Activated T-cell treated with anti-CD3 and anti-CD28 coated beads for 1 hour (primary cell): ENCODE measurements around the gene TACSTD2.
"Not testable (repeated sequence)": the region's sequence is repeated elsewhere in the genome, so short reads cannot be mapped to it uniquely, and the experiment has no call there.

Experiments used
- DNase-seq: peaks from one replicate; pipeline ENCODE4 v3.0.0-alpha.2; 2020; ENCODE audit warnings: low read depth

The TACSTD2 gene, protein sequence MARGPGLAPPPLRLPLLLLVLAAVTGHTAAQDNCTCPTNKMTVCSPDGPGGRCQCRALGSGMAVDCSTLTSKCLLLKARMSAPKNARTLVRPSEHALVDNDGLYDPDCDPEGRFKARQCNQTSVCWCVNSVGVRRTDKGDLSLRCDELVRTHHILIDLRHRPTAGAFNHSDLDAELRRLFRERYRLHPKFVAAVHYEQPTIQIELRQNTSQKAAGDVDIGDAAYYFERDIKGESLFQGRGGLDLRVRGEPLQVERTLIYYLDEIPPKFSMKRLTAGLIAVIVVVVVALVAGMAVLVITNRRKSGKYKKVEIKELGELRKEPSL

DNA sequence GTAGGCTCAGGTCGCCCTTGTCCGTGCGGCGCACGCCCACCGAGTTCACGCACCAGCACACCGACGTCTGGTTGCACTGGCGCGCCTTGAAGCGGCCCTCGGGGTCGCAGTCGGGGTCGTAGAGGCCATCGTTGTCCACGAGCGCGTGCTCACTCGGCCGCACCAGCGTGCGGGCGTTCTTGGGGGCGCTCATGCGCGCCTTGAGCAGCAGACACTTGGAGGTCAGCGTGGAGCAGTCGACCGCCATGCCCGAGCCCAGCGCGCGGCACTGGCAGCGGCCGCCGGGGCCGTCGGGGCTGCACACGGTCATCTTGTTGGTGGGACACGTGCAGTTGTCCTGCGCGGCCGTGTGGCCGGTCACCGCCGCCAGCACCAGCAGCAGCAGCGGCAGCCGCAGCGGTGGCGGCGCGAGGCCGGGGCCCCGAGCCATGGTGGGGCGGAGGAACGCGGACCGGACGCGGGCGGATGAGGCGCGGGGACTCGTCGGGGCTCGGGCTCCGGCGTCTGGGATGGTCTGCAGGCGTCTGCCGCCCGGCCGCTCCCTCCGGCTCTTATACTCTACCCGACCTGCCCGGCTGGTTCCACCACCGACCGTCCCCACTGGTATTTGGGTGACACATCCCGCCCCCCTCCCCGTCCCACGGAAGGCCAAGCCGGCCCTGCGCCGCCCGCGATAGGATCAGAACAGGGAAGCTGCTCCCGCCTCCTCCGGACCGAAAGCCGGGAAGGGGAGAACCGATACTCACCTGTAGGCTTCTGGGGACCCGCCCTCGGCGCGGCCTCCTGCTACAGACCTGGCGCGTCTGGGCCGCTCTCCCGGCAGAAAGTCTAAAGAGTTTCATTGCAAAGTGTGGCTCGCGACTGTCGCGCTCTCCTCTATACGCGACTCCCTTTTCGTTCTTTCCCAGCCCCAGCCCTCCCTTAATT lies at the start of gene TACSTD2:
Gene TACSTD2, minus strand, starts transcription at position 526 of the 927 bp plus-strand sequence. Its CDS starts 96 bp downstream, at position 430.
- no peak for DNase-seq

DNA sequence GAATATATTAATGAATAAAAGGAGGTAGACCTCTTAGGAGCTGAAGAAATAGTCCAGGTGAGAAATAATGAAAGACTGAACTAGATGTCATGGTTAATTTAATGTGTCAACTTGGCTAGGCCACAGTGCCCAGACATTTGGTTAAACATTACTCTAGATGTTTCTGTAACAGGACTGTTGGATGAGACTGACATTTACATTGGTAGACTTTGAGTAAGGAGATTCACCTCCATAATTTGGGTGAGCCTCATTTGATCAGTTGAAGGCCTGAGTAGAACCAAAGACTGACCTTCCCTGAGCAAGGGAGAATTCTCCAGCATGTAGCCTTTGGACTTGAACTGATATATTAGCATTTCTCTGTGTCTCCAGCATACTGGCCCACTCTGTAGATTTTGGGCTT lies 49.2 kb upstream of the TACSTD2 start:
- no peak for DNase-seq

DNA sequence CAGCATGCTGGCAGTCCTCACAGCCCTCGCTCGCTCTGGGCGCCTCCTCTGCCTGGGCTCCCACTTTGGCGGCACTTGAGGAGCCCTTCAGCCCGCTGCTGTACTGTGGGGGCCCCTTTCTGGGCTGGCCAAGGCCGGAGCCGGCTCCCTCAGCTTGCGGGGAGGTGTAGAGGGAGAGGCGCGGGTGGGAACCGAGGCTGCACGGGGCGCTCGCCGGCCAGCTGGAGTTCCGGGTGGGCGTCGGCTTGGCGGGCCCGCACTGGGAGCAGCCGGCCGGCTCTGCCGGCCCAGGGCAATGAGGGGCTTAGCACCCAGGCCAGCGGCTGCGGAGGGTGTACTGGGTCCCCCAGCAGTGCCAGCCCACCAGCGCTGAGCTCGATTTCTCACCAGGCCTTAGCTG lies 46.2 kb upstream of the TACSTD2 start:
- not testable (repeated sequence) for DNase-seq

DNA sequence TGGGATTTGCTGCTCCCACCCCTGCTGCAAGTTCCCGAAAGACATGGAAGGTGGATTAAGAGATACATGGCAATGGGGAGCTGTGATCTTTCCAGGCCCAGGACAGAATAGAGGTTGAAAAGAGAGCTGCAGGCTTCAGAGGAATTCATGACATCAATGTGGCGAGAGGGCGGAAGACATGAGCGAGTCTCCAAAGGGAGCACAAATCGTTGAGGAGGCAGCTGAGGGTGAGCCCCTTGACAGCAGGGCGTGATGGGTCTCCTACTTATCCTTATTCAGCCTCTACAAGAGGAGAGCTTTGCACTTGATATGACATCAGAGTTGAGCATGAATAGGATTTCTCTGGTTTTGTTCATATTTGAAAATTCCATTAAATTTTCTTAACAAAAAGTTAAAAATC lies 45.5 kb upstream of the TACSTD2 start:
- no peak for DNase-seq

DNA sequence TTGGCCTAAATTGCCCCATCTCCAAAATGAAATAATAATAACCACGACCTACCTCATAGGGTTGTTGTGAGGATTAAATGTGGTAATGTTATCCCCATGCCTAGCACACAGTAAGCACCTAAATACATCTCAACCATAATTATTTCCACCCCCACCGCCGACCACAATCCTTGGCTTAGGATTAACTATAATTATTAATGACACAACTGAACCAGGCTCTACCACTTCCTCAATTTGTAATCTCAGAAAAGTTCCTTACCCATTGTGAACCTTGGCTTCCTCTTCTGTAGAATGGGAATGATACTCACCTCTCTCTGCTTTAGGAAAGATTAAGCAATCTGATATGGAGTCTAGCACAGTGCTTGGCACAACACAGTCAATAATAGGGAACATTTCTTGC lies 44.3 kb upstream of the TACSTD2 start:
- no peak for DNase-seq

DNA sequence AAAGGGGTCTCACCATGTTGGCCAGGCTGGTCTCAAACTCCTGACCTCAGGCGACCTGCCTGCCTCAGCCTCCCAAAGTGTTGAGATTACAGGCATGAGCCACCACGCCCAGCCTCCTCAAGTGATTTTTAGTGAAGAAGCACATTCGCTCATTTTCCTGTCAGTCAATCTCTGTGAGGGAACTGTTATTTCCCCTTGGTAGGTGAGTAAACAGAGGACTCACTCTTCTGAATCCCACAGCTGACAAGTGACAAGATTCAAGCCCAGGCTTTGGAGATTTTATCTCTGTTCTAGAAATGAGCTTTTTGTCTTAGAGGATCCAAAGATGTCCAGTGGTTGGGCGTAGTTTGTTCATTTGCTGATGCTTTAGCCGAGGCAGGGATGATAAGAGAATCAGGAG lies 43.9 kb upstream of the TACSTD2 start:
- no peak for DNase-seq

DNA sequence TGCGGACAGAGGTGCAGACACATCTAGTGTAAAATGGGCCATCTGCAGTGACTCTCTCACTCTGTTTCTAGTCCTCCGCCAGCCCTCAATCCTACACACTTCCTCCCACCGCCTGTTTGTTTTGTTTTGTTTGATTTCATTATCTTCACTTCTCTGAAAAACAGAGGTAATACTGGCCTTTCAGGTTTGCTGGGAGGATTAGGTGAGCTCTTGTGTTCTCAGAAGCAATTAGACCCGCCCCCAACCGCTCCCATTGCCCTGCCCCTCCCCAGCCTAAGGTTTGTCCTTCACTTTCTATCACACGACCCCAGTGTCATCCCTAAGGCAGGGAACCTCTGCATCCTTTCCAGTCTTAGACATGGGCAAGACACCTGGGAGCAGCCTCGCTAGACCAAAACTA lies 43.2 kb upstream of the TACSTD2 start:
- DNase-seq, result no peak

DNA sequence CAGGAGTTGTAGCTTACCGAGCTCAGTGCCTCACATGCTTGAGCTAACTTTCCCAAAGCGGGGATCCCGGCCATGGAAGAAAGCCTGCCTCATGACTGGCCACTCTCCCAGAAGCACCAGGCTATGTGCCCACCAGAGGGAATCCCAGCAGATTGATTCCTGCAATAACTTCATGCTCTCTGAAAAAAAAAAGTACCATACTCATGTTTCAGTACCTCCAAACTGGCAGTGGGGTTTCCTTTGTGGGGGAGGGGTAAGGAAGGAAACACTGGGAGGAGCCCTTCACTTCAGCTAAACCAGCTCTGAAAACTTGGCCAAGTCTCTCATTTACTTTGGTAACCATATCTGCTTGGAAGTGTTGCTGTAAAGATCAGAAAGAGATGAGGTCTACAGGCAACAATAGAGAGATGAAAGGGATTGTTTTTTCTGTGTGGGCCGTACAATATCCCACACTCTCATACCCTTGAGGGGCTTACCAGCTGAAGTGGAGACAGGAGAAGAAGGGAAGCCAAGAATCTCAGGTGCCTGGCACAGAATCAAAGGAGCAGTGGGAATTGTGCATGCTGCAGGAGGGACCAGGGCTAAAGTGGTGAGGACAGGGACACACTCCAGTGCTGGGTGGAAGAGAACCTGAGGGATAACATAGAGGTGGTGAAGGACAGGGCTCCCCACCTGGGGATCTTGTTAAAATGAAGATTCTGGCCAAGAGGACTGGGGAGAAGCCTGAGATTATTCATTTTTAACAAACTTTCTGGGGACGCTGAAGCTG lies 42.4 kb upstream of the TACSTD2 start:
- DNase-seq, result no peak

DNA sequence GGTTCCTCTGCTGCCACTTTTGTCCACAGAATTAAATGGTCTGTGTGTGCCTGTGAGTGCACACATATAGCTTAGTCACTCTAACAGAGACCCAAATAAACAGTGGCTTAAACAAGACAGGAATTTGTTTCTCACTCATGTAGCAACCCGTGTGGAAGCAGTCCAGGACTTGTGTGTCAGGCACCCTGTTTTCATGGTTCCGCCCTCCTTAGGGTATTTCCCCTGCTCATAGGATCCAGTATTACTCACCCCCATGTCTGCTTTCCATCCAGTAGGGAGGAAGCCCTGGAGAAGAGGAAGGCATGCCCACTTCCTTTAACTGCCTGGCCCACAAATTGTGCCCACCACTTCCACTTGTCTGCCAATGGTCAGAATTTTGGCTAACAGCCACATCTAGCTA lies 41.3 kb upstream of the TACSTD2 start:
- no peak for DNase-seq

DNA sequence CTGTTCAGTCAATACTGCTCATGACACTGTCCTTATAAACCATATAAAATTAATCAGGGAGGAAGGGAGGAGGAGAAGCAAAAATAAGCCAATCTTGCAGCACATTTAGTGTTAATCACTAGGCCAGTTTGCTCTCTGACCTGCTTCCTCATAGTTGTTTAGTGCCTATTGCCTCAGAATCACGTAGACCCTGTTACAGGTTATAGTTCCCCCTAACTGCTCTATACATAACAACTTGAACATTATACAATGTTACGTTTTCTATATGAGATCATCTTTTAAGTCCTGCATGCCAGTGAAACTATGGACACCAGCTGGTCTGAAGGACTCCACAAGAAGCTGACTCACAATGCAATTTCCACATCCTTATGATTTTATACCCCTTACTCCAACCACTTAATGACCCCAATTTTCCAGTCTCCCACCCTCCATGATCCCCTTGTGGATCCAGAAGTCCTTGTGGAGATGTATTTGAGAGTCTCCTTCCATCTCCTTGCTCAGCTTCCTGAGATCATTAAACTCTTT lies 34.9 kb upstream of the TACSTD2 start:
- no peak for DNase-seq

DNA sequence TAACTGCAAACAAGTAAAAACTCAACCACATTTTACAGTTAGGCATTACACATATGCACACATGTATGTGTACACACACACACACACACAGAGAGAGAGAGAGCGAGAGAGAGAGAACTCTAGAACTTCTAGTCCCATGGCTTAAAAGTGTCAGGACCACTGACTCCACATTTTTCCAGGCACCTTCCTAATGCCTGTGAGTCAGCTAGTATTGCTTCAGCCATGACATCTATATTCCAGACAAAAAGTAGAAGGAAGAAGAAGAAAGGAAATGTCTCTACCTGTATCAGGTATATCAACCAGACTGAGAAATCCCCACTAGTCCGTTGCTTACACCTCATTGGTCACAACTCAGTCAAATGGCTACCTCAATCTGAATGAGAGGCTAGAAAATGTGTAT lies 31.9 kb upstream of the TACSTD2 start:
- no peak for DNase-seq

DNA sequence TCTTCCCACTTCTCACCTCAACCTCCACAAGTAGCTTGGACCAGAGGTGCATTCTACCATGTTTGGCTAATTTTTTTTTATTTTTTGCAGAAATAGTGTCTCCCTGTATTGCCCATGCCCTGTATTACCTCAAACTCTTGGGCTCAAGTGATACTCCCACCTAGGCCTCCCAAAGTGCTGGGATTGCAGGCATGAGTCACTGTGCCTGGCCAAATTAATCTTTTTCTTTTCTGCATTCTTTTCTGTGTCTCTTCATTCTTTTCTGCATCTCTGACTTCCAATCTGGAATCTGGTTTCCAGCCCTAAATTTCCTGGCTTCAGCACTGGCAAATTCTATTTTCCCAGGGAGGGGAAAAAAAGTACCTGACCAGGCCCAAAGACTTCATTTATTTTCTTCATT lies 31.2 kb upstream of the TACSTD2 start:
- DNase-seq, result no peak

DNA sequence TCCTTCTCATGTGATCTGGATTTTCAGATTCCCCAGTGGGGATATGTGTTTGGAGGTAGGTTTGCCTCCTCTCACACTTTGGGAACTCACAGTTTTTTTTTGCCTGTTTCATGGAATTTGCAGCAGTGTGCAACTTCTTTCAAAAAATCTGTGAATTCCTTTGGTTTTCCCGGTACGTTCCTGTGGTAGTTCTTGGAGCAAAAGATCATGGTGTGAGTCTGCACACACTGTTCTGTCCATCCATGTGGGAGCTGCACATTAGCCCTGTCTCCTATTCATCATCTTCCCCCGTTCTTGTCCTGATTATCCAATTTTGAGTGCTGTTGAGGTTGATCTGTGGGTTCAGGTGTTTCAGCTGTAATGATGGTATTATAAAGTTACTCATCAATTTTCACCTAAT lies 30.3 kb upstream of the TACSTD2 start:
- no peak for DNase-seq

DNA sequence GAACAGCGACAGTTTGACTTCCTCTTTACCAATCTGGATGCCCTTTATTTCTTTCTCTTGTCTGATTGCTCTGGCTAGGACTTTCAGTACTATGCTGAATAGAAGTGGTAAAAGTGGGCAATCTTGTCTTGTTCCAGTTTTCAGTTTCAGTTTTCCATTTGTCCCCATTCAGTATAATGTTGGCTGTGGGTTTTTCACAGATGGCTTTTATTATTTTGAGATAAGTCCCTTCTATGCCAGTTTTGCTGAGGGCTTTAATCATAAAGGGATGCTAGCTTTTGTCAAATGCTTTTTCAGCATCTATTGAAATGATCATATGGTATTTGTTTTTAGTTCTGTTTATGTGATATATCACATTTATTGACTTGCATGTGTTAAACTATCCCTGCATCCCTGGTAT lies 24.9 kb upstream of the TACSTD2 start:
- DNase-seq, result not testable (repeated sequence)

DNA sequence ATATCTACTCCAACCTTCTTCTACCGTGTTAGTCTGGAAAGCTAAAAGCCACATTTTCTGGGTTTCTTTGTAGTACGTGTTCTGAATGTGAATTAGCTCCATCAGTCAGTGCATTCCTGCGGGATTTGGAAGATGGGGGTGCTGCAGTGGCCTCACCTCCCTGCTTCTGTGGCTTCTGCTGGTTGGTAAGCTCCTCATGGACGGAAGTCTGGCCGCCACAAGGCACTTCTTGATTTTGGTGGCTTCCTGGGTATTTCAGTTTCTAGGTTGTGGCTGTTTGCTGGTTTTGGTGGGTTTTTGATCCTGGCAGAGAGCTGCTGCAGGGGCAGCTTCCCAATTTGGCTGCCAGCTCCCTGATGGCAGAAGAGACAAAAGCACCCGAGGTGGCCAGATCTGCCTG lies 20.9 kb upstream of the TACSTD2 start:
- no peak for DNase-seq

DNA sequence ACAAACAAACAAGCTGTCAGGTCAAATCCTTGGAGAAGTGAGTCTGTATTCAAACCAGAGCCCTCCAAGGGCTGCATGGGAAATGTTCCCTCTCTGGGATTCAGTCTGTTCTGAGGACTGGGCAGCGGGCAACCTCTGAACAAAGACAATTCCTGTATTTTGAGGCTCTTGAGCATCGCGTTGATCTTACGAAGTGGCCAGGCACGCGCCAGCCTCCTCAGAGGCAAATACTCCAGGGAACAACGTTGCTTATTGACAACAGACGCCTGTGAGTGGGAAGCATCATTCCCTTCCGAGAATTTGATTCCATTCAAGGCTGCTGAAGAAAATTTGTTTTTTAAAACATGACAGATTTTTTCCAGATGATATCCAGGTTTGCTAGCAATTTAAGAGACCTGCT lies 20.0 kb upstream of the TACSTD2 start:
- DNase-seq, result no peak

DNA sequence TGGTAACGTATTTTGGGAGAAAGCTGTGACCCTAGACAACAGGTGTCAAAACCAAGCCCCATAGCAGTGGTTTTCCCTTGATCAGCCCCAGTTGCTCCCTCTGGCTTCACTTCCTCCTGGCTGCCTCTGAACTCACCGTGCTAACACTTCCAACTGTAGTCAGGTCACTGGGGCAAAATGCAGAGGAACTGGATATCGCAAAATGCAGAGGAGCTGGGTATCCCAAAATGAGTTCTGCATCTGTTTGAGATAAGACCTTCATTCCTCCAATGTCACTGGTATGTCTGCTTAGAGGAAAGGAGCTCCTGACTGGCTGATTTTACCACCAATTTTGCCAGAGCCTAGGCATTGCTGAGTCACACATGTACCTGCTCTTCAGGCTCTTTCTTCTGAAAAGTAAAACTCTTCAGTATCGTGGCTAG lies 19.6 kb upstream of the TACSTD2 start:
- no peak for DNase-seq

DNA sequence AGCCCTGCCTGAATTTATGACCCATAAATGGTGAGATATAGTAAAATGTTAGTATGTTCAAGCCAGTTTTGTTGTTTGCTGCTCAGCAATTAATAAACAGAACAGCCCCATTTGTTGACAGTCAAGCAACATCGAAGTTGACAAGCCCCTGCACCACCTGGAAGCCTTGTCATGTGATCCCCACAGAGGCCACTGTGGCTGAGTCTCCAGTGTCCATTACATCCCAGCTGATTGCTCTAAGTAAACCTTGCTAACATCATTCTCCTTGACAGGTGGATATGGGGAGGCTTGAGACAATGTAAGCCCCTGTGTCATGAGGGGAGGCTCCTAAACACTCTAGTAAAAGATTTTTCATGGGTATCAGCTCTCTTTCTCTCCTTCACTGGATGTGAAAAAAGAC lies 17.5 kb upstream of the TACSTD2 start:
- DNase-seq, result no peak

DNA sequence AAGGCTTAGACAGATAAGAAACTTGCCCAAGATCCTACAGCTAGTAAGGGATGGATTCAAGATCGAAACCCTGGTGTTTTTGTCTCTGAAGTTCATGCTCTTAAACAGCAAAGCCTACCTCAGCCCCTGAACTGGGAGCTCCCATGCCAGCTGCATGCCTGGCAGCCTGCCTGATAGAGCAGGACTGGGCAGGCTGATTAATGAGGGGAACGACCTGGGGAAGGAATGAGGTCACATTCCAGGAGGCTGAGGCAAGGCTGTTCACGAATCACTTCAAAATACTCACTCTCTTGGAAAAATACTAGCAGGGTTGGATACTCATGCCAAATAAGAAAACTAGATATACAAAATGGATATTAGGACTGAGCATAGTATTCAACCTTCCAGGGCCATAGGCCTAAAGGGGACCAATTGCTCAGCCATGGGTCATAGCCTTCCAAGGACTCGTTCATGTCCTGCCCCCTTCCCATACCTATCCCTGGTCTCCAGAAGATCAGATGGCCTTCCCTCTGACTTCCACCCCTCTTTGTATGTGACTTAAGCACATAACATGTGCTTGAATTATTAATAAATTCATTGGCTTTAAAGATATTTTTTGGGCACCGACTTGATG lies 15.6 kb upstream of the TACSTD2 start:
- DNase-seq, result no peak

DNA sequence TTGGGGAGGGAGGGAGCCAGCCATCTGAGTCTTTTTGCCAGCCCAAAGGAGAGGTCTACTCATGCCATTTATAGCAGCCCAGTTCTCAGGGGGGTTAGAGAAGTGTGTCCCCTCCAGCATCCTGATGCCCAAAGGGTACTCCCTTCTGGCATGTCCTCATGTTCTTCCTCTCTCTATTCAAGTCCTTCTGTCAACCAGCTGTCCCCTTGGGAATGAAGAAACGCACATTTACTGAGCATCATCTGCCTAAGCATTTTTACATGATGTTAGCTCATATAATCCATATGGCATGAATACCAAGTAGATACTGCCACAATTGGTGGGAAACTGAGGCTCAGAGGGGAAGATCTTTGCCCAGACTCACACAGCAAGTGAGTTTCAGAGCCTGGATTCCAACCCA lies 14.8 kb upstream of the TACSTD2 start:
- DNase-seq, result no peak

DNA sequence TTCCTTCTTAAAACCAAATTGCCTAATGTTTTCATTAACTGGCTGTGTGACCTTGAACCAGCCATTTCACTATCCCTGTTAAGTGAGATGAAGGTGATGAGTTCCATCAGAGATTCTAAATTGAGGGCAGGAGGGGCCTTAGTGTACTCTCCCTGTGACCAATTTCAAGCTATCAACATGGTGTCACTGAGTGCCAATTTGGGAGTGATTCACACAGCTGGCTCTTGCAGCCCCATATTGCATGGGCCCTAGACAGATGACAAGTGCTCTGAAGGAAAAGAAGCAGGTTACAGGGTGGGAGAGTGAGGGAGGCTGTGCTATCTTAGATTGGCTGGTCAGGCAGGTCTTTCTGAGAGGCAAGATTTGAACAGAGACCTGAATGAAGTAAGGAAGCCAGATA lies 13.0 kb upstream of the TACSTD2 start:
- DNase-seq, result no peak

DNA sequence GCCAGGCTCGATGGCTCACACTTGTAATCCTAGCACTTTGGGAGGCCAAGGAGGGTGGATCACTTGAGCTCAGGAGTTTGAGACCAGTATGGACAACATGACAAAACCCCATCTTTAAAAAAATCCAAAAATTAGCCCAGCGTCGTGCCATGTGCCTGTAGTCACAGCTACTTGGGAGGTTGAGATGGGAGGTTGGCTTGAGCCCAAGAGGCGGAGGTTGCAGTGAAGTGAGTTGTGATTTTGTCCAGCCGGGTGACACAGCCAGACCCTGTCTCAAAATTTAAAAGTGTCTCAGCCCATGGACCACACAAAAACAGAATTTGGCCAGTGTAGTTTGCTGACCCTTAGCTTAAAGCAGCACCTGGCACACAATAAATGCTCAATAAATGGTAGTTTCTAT lies 11.3 kb upstream of the TACSTD2 start:
- no peak for DNase-seq
